GM21619 (cell line): Measurements from ENCODE around the gene TMEM86A.

Source experiments
- ATAC-seq: cut with Tn5 transposase; IDR thresholded peaks from one replicate; pipeline ENCODE4 v1.9.1; 2021; ENCODE audit not compliant: unreplicated experiment

TMEM86A gene

GRCh38 chr11:18722293-18722637 lies 23.7 kb downstream of the TMEM86A start:
- peak; percentile 20 for ATAC-seq

GRCh38 chr11:18723991-18724390 lies 25.4 kb downstream of the TMEM86A start:
- no peak for ATAC-seq

DNA sequence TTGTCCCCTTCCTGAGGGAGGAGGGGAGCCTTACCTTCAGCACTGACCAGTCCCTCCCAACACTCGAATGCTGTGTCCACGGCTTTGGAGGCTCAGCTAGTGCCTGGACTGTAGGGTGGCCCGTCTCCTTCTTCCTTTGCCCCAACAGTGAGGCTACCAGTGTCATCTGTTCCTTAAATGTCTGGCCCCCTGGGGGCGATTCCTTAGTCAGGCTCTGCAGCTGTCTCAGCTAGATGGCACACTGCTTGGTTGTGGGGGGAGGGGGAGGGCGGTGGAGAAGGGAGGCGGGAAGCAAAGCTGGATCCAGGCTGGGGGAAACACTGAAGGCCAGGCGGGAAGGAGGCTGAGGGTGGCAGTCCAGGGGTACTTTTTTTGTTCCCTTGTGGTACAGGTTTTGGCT lies 27.5 kb downstream of the TMEM86A start, which contains the start of gene IGSF22:
Gene IGSF22, minus strand, starts transcription at position 149 of the 400 bp plus-strand sequence. CDS start 1,952 bp downstream, outside the sequence.
- ATAC-seq = no peak

- no peak for ATAC-seq
Measured at GRCh38 chr11:18727479-18728236, 29.1 kb downstream of the TMEM86A start.

- no peak for ATAC-seq
Measured at GRCh38 chr11:18728658-18729057, 30.1 kb downstream of the TMEM86A start.

- no peak for ATAC-seq
Measured at GRCh38 chr11:18729426-18729825, 30.8 kb downstream of the TMEM86A start.

DNA sequence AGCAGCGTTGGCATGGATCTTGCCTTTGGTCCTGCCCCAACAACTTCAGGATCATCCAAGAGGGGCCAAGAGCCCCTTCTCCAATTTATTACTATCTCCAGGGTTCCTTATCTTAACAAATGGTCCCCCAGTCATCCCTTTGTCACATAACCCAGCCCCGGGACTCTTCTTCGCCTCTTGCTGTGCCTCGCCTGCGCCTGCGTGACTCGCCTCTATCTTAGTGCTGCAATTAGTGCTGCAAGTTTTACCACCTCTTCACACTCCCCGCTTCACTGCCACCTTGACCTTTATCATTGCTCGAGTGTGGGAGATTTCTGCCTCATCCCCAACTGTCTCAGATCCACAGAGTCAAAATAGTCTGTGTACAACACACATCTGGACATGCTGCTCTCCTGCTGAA lies 31.4 kb downstream of the TMEM86A start:
- ATAC-seq = no peak

- ATAC-seq = no peak
Measured at GRCh38 chr11:18731441-18731840, 32.9 kb downstream of the TMEM86A start.

DNA sequence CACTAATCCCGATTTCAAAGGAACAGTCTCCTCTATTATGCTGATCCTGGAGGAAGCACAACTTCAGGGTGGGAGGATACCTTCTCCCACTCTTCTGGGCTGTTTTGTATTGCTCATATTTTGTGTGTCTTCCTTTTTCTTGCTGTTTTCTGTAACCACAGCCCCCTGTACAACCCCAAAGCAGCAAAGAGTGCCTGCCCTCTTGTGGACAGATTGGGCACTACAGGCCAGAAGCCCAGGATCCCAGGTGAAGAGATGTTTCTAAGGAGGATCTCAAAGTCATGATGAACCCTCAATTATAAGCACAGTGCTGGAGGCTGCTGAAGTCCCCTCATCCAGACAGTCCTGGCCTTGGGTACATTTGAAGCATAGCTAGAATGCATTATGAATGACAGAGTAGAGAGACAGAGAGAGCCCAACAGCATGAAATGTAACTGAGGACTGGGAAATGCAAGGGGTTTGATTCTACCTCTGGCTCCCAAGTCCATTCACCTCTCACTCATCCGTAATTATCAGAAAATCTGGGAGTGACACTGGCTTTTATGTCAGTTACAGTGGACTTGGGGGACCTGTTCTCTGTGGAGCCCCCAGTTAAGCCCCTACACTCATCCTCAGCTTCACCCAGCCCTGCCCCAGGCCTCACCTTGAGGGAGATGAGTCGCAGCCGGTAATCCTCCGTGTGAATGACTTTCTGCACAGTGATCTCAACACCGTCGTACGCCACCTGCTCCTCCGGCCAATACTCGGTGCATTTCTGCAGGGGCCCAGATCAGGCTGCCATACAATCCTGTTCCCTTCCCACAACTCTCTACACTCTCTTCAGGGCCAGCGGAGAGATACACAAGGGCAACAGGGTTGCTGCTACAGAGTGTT lies 33.6 kb downstream of the TMEM86A start:
- ATAC-seq = peak; percentile 53

DNA sequence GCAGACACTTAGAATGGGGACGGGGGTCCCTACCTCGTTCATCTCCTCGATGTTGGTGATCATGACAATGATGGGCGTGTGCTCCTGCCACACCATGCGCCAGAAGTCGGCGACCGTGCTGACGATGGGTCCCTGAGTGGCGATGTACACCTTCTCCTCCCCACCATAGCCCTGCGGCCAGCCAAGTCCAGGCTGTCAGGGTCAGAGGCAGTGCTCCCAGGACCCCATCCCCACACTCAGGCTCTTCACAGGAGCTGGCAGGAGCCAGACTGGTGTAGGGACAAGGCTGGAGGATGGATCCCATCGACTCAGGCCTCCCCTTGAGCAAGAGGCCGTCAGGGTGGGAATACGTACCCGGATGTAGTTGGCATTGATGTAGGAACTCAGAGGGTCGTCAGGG lies 34.6 kb downstream of the TMEM86A start:
- ATAC-seq = no peak

DNA sequence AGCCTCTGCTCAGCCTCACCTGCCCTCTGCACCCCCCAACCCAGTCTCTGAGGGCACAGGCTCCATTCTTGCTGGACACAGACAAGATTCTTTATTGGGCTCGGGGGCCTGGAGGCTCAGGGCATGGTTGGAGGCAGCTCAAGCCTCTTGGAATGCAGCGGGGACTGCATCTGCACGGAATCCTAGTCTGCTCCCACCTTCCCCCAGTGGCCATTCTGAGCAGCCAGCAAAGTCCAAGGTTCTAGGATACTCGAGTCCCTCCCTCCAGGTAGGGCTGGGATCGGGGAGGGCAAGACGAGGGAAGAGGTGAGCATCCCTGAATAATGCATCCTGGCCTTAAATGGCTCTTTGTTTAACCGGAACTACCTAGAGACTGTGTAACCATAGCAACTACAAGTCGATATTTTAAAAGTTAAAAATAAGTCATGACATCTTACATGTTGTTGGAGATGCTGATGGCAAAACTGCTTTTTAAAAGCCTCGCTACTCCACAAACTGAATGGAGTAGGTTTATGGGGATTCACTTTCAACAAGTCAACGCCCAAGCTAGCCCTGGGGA lies 38.1 kb downstream of the TMEM86A start:
- no peak for ATAC-seq

DNA sequence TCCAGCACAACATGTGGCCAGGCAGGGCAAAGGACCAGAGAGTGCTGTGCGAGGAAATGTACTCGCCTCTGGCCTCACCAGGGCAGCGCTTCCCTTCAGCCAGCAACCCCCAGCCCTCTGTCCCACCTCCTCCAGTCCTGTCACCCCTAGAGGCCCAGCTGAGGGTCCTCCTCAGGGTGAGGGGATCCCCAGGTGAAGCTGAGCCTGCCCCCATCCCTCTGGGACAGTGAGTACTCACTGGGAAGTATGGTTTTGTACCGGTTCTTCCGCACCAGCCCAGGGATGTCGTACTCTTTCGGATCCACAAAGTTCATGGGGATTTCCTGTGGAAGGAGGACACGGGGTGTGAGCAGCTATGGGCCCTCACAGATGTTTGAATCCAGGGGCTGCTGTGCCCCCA lies 39.1 kb downstream of the TMEM86A start:
- no peak for ATAC-seq

GRCh38 chr11:18739685-18740084 lies 41.1 kb downstream of the TMEM86A start:
- no peak for ATAC-seq

GRCh38 chr11:18741783-18742182 lies 43.2 kb downstream of the TMEM86A start:
- no peak for ATAC-seq

DNA sequence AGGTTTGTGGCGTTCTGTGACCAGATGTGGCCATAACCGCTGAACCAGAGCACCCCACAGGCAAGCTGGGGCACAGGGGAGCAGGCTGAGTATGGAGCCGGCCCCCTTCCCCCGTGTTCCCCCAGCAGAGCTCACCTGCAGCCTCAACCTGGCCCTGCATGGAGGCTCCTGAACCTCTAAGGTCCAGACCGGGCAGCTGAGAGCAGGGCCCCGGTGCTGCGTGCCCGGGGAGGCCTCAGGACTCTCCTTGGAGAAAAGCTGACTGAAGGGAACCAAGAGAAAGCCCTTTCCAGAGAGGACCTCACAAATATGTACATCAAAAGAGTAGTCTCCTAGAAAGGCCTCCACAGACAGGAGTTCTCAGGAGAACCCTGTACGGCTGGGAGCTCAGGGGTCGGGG lies 44.8 kb downstream of the TMEM86A start:
- ATAC-seq = no peak

DNA sequence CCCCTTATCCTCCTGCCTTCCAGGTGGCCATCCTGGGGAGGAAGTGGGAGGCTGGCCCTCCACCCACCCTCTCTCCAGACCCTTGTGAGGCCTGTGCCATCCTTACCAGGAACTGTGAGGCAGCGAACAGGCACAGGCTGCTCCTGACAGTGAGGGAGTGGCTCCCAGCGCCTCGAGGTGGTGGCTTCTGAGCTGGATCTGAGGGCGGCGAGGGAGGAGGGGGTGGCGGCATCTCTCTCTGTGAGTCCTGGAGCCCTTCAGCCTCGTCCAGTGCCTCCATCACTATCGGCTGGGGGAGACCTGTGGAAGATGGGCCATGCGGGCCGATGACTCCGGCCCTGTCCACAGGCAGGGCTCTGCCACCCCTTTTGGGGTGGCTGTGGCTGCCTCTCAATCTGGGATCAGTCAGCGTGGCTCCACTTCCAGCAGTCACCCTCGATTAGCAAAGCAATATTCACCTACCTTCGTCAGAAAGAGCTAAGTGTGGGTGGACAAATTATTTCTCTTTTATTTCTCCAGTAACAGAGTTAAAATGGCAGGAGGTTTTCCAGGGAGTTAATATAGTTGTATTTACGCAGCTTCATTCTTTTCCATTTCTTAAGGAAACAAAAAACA lies 45.4 kb downstream of the TMEM86A start:
- no peak for ATAC-seq

DNA sequence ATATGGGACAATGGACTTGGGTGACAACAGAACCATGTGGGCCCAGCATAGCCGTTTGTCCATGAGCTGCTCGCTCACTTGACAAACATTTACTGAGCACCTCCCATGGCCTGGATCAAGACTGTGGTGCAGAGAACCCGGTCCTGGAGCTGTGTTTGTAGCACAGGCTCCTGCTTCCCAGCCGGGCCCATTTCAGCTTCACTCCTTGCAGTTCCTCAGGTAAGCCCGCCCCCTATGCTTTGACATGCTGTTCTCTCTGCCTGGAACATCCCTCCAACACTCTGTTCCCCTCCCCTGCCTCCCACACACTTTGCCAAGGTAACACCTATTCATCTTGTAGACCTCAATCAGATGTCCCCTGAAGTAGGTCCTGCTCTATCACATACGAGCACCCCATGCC lies 46.7 kb downstream of the TMEM86A start:
- no peak for ATAC-seq

DNA sequence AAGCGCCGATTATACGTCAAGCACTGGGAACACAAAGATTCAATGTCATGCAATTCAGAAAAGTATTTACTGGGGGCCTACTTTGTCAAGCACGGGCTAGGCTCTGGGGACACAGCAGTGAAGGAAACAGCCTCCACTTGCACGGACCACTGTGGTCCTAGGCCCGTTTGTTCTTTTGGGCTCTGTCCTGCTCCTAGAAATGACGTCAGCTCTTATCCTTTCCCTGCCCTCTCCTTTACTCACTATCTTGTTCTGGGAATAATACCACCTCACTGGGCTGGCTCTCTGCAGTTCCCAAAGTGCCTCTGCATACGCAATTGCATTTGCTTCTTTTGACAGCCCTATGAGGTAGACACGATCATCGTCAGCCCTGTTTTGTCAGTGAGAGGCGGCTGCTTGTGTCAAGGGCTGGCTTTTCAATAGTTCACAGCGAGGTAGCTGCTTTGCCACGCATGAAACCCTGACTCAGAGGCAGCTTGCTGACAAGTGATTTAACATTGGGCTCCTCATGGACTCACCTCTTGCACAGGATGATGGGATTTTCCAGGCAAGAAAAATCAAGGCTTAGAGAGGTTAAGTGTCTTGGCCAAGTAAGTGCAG lies 50.3 kb downstream of the TMEM86A start:
- no peak for ATAC-seq

DNA sequence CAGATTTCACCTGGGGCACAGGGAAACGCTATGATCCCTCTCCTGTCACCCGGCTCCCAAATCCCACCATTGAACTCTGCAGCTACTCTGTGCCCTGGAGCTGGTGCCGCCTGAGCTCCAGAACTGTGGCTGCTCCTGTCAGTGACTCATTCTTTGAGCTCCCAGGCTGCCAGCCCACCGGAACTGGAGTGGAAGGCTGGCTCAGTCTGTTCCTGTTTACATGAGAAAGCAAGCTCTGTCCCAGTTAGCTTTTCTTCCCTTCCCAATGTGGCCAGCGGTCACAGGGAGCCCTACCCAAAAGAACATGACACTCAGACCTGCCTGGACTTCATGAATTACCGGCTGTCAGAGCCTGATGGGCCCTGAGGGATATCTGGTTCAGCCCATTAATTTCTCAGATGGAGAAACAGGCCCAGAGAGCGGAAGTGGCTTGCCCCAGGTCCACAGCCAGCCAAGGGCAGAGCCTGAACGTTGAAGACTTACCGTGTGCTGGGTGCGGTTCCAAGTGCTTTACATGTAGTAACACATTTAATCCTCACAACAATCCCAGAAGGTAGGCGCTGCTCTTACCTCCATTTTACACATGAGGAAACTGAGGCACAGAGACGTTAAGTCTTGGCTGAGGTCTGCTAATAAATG lies 51.2 kb downstream of the TMEM86A start:
- ATAC-seq = no peak

DNA sequence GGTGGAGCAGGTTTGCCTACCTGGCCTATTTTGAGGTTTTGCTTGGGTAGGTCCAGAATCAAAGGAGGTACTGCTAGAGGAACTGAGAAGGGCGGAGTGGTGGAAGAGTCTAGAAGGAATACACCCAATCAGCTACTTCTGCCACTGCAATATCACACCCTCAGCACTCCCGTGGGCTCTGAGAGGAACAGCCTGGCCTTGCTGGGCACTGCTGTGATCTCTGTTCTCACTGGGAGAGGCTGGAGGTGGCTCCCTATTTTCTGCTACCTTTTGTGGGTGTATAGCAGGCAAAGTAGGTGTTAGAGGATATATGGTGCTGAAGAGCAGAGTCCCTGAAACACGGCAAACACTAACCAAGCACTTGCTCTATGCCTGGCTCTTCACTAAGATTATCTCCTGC lies 52.4 kb downstream of the TMEM86A start:
- ATAC-seq = no peak

DNA sequence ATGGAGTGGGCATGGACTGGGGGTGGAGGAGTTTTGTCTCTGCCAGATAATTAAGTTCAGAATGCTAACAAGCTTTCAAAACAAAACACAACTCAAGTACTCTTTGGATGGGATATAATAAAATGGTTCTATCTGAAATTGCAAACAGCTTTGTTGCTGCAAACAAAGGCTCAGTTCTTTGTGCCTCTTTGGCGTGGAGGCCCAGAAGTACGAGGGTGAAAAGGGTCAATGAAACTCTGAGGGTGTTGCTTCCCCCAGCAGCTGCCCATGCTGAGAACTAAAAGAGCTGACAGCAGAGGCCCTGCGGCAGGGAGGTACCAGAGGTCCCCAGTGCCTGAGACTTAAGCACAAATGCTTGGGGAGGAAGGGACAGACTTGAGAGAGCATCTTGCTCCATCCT lies 53.9 kb downstream of the TMEM86A start:
- no peak for ATAC-seq
